PC-9 (cell line): ENCODE results near the gene TRIM37.

Source experiments
- EZH2 ChIP-seq: fragments of 200-600 bp; sonication (generic); IDR thresholded peaks from 2 replicates; pipeline ENCODE4 v1.8.0; 2017; ENCODE audit warnings: antibody characterized with exemption, low read depth
- TF ChIP-seq, protein P1 (sequence below): fragments of 200-600 bp; sonication (generic); conservative IDR thresholded peaks from 2 replicates; pipeline ENCODE4 v1.6.1; 2017; ENCODE audit warnings: mixed run types, antibody characterized with exemption, mild to moderate bottlenecking, moderate library complexity

DNA sequence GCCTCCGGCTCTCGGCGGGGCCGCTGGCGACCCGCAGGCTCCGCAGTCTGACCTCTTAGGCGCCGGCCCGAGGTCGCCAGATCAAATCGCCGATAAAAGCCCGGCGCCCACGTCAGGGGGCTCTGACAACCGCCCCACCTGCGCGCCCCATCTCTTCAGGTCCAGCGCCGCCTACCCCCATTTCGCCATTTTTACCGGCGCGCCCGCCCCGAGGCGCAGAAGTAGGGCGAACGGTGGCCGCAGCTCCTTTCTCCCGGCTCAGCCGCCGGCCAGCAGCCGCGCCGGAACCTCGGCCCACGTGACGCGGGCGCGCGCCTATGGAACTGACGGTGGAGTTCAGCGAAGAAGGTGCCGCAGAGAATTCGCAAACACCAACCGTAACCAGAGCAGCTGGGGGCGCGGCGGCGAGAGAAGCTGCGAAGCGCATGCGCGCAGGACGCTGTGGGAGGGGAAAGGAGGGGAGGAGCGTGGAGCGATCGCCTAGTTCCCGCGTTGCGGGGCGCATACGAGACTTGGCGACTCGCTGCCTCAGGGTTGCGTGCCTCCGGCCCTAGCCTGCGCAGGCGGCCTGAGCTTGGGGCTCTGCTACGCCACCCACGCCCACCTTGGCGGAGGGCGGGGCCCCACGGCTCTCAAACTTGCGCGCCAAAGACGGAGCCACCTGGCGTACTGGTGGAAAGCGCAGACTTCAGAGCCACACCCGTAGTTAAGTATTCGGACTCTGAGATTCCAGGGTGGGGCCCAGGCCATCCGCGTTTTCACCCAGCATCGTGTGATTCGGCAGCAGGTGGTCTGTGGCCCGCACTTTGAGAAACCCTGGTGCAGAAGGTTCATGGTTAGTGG is at the start of gene TRIM37:
- TF ChIP-seq, protein P1, sequence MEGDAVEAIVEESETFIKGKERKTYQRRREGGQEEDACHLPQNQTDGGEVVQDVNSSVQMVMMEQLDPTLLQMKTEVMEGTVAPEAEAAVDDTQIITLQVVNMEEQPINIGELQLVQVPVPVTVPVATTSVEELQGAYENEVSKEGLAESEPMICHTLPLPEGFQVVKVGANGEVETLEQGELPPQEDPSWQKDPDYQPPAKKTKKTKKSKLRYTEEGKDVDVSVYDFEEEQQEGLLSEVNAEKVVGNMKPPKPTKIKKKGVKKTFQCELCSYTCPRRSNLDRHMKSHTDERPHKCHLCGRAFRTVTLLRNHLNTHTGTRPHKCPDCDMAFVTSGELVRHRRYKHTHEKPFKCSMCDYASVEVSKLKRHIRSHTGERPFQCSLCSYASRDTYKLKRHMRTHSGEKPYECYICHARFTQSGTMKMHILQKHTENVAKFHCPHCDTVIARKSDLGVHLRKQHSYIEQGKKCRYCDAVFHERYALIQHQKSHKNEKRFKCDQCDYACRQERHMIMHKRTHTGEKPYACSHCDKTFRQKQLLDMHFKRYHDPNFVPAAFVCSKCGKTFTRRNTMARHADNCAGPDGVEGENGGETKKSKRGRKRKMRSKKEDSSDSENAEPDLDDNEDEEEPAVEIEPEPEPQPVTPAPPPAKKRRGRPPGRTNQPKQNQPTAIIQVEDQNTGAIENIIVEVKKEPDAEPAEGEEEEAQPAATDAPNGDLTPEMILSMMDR = no peak
- no peak for TF ChIP-seq EZH2
